HTERT RPE-1 (cell line): ENCODE data around the gene MSI2.

Experiments used
- in situ Hi-C: fragments of 300-500 bp; cut with MboI; formaldehyde crosslinking; loops from 4 replicates; pipeline ENCODE4 v1.14.3; 2020; ENCODE audit warnings: low sequenced_read_pairs

Gene MSI2

DNA sequence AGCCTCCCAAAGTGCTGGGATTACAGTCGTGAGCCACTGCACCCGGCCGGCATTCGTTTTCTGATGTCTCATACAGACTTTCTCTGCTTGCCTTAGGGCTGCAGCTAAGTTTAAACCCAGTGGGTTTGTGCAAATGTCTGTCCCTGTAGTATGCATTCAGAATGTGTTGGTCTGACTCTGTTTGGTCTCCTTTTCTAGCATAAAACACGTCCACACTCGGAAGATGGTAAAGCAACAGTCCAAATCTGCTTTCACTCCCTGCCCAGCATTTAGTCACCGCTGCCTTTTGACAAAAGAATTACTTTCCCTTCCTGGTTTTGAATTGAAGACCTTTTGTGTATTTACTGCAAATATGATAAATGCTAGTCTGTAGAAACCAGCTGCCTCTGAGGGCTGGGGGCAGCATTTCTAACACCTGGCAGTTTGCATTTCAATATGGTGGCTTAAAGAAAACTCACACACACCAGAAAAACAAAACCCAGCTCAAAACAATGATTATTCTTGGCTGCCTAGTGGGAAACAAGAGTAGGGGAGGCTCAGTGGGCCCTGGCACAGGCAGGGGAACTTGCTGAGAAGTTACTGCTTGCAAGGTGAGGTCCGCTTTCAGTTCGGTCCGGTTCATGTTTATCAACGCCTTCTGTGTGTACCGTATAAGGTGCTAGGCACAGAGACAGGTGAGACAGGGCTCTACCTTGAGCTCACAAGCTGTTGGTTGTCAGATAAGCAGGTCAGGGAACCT lies 56.9 kb downstream of the MSI2 start:
- in situ Hi-C loops = no loop called here

DNA sequence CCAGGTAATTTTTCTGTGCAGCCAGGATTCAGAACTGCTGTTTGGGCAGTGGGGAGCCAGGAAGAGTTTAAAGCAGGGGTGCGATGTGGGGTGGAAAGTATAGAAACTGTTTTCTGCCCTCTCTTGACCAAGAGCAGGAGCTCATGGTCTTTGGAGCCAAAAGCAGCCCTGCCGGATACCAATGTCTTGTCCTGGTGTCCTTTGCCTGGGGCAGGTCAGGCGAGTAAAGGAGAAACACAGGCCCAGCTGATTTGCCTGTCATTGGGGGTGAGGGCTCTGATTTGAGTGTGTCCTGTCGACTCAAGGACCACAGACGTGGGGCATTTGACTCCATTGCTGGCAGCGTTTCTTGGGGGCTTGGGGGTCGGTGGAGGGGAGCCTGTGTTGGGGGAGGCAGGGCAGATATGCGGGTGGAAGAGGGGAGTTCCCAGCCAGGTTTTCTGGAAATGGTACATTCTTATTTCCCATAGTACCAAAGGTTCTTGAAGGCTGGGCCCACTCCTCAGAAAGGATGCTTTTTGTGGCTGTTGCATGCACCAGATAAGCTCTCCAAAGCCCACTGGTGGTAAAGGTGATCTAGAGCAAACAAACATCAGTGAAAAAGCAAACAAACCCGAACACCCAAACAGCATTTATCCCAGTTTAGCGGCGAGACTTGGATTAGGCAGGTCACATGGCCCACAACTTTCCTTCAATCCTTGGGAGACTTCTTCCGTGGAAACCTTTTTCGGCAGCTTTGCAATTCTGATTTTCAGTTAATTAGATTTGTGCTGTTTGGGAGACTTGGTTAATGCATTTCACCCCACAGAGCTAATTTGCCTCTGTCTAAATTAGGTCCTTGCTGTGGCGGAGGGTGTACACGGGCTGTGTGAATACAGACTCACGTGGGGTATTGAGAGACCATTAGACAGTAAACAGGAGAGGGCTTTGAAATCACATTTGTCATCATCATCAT lies 59.0 kb downstream of the MSI2 start:
- in situ Hi-C loops = no loop called here

DNA sequence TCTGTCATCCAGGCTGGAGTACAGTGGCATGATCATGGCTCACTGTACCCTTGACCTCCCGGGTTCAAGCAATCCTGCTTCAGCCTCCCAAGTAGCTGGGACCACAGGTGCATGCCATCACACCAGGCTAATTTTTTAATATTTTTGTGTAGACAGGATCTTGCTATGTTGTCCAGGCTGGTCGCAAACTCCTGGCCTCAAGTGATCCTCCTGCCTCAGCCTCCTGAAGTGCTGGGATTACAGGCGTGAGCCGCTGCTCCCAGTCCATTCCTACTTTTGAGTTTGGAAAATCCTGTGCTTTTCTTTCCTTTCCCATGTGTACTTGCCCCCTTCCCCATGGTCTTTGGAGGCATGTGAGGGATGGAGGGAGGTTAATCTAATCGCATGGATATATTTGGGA lies 60.0 kb downstream of the MSI2 start:
- in situ Hi-C loops = no loop called here

DNA sequence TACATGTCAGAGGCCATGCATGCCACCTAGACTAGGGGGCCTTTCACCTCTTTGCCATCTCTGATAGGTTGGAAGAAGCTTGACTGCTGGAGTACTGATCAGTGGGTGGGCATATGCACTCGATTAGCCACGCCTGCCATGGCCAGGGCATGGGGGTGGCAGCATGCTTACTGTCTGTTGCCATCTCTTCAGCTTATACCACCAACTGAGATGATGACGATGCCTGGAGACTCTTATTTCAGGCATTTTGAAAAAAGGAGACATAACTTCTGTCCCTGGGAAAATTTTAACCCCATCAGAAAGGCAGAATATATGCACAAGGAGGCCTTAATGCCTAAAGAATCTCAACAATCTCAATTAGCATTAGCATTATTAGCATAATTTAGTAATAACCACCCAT lies 60.8 kb downstream of the MSI2 start:
- in situ Hi-C loops = no loop called here

GRCh38 chr17:57318913-57319312 lies 62.6 kb downstream of the MSI2 start:
- in situ Hi-C loops = no loop called here

DNA sequence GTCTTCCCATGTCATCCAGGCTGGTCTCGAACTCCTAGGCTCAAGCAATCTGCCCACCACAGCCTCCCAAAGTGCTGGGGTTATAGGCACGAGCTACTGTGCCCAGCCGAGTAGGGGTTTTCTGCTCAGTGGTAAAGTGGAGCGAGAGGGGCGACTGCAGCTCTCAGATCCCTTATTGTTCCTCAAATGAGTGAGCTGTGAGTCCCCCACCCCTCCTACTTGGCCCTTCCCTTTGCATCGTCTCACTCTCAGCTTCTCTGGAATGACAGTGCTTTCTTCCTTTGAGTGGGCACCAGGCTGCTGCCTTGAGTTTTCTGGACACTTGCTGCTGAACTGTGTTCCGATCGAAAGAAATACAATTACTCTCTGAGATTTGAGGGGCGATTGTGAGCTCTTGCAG lies 63.5 kb downstream of the MSI2 start:
- in situ Hi-C loops = no loop called here

- in situ Hi-C loops = no loop called here
Measured at GRCh38 chr17:57323391-57323790, 67.1 kb downstream of the MSI2 start.

DNA sequence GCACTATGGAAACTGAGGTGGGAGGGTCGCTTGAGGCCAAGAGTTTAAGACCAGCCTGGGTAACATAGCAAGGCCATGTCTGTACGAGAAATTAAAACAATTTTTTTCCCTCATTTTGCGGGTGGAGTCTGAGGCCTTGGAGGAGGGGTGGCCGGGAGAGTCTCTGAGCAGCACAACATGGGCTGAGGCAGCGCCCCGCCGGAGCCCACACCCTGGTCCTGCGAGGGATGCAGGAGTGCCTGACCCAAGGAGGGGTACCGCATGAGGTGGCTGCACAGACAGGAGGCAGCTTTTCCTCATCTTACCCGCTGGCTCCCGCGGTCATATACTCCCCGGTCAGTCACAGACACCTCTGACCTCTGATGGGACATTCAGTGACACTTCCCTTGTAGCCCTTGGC lies 67.7 kb downstream of the MSI2 start:
- in situ Hi-C loops = no loop called here

GRCh38 chr17:57324631-57325030 lies 68.3 kb downstream of the MSI2 start:
- in situ Hi-C loops = no loop called here

GRCh38 chr17:57326336-57326735 lies 70.0 kb downstream of the MSI2 start:
- in situ Hi-C loops = no loop called here

DNA sequence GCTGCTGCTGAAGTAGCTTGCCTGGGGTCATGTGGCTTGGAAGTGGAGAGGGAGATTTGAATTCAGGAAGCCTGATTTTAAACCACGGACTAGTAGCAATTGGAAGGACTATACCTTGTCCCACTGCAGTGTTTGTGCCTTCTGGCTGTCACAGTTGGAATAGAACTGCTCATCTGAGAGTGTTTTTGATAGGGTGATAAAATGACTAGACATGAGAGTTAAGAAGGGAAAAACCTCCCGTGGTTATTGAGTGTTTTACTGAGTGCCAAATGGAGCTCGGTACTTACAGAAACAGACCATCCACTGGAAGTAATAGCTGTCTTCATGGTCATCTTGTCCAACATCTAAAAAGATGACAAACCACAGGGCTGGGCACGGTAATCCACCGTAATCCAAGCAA lies 70.4 kb downstream of the MSI2 start:
- in situ Hi-C loops = no loop called here

DNA sequence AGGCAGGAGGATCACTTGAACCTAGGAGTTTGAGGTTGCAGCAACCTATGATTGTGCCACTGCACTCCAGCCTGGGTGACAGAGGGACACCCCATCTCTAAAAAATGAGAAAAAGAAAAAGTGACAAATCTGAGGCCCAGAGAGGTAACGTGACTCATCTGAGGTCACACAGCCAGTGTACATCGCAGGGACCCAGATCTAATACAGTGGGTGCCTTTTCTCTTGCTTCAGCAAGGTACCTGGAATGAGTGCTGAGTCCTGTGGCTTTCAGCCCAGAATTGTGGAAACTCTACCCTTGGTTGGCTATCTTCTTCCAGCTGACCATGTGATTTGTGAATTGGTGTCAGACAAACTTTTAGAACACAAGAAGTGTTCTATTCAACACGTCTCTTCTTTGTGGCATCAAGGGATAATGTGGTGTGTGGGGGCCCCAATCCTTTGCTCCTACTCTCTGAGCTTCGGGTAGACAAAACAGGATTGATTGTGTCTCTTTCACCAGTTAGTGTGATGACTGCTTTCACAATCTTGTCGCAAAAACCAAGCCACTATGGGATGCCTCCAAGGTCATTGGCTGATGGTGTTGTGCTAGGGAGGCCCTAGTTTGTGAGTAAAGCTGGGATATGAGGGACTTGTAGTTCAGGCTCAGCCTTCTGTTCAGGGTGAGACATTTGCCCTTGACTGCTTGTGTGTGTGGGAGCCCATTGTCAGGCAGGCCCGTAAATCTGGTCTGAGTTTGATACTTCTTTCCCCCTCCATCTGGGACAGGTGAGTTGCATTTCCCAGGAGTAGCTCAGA lies 71.0 kb downstream of the MSI2 start:
- in situ Hi-C loops = no loop called here

GRCh38 chr17:57328109-57328882 lies 72.0 kb downstream of the MSI2 start:
- in situ Hi-C loops = no loop called here

DNA sequence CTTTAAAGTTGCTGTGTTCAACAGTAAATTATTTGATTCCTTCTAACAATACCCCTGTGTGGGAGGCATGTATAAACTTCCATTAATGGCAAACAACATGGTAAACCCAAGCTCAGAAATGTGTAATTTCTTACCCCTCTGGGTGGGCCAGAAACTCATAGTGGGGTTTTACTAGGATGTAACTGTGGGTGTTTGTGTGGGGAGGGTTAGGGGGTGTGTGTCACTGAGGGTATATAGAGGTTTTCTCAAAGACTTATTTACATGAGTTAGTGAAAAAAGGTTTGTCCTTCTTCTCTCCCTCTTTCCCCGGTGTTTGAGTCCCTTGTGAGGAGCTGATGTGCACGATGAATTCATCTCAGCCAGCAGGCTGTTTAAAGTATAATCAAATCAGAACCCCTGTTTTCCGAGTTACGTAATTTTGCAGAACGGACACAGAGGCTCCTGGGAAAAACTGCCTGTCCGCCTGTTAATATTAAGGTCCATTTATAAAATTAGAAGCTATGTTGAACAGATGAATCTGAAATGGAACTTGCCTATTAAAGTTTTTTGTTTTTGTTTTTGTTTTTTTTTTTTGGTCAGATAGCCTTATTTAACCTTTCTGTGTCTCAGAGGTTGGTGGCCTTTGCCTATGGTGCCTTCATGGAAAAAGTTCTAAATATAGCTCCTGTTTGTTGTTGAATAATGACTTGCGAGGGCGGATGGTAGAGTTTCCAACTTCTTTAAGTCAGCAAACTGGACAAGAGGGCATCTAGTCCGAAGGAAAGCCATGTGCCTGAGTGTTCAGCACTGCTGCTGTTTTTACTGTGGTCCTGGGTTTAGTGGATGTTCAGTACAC lies 73.3 kb downstream of the MSI2 start:
- in situ Hi-C loops = no loop called here

DNA sequence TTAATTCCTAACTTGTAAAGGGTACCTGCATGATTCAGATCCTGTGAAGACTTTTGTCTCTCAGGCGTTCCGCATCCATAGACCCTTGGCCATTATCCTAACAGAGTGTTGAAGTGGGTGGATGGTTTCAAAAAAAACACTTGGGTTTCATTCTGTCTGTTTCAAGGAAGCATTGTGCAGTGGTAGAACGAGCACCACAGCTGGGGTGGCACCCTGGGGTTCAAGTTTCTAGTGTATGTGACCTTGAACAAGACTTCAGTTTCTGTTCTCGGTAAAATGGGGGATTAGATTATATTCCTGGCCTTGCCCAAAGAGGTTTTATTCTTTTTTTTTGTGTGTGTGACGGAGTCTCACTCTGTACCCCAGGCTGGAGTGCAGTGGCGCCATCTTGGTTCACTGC lies 74.3 kb downstream of the MSI2 start:
- in situ Hi-C loops = no loop called here

- in situ Hi-C loops = no loop called here
Measured at GRCh38 chr17:57331423-57331822, 75.1 kb downstream of the MSI2 start.

- in situ Hi-C loops = no loop called here
Measured at GRCh38 chr17:57332501-57332900, 76.2 kb downstream of the MSI2 start.

DNA sequence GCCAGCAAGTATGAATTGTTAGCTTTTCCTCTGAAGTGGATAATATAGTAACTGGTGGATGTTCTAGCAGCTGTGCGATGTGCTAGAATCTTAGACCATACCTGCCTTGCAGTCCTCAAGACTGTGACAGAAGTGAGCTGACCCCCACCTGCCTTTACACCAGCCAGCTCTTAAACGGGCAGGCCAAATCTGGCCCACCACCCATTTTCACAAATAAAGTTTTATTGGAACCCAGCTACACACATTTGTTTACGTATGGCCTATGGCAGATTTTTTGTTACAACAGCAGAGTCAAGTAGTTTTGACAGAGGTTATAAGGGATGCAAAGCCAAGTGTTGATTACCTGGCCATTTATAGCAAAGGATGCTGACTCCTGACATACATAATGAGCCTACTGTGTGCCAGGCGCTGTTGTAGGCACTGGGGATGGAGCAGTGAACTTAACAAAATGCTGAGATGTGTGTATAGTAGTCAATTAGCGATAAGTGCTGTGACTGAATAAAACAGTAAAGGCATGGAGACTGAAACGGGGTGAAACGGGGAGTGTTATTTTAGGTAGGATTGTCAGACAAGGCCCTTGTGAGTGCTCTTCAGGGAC lies 79.0 kb downstream of the MSI2 start:
- in situ Hi-C loops = no loop called here

GRCh38 chr17:57337390-57337789 lies 81.1 kb downstream of the MSI2 start:
- in situ Hi-C loops = no loop called here
